Common myeloid progenitor, CD34-positive (primary cell): ENCODE measurements around the gene PCGF1.

Source experiments
- CTCF ChIA-PET: fragments of 350-600 bp; sonication (Branson Sonifier 250); formaldehyde crosslinking; loops from one replicate; lab custom pipeline; 2021; ENCODE audit warnings: antibody characterized with exemption; lab: Charles Lee
- POLR2A ChIA-PET: fragments of 350-600 bp; sonication (Branson Sonifier 250); formaldehyde crosslinking; loops from one replicate; lab custom pipeline; 2021; ENCODE audit warnings: antibody characterized with exemption; lab: Charles Lee
- DNase-seq, 3 donors: peaks; one replicate each; pipeline versions ENCODE4 v3.0.0 to v3.0.0-alpha.2; 2013
- H3K27ac ChIP-seq, 2 experiments: 1 replicate in 1 of 2; 2 replicates in 1 of 2; pipeline ENCODE4 v1.7.0; 2013; ENCODE audit warnings: inconsistent platforms in 2 of 2, low read length in 2 of 2, mild to moderate bottlenecking in 2 of 2, low read depth in 1 of 2, moderate library complexity in 1 of 2; ENCODE audit not compliant: severe bottlenecking in 2 of 2, insufficient read depth in 1 of 2, poor library complexity in 1 of 2
- H3K27me3 ChIP-seq, 5 experiments: replicated peaks in 2 of 5; 1 replicate in 3 of 5; 2 replicates in 2 of 5; pipeline versions ENCODE4 v1.6.1 to v1.7.0; 2013; ENCODE audit warnings: low read length in 4 of 5, mild to moderate bottlenecking in 2 of 5, moderate library complexity in 2 of 5, inconsistent platforms in 1 of 5; ENCODE audit not compliant: insufficient read depth in 5 of 5, control insufficient read depth in 4 of 5
- H3K36me3 ChIP-seq, 4 experiments: 1 replicate in 2 of 4; 2 replicates in 2 of 4; pipeline versions ENCODE4 v1.6.1 to v1.7.0; 2013; ENCODE audit warnings: low read length in 3 of 4, control low read depth in 1 of 4, mild to moderate bottlenecking in 1 of 4; ENCODE audit not compliant: control insufficient read depth in 4 of 4, insufficient read depth in 4 of 4
- H3K4me1 ChIP-seq, 4 experiments: 1 replicate in 3 of 4; 2 replicates in 1 of 4; pipeline versions ENCODE4 v1.6.1 to v1.7.1; 2013; ENCODE audit warnings: low read length in 3 of 4, mild to moderate bottlenecking in 3 of 4, control low read depth in 1 of 4, inconsistent platforms in 1 of 4, moderate library complexity in 1 of 4; ENCODE audit not compliant: control insufficient read depth in 4 of 4, insufficient read depth in 4 of 4; ENCODE audit errors: control extremely low read depth in 1 of 4
- H3K4me3 ChIP-seq, 7 experiments: 1 replicate in 4 of 7; 2 replicates in 3 of 7; pipeline versions ENCODE4 v1.5.1 to v1.7.0; 2013; ENCODE audit warnings: mild to moderate bottlenecking in 7 of 7, low read length in 6 of 7, moderate library complexity in 6 of 7, inconsistent platforms in 2 of 7, low read depth in 2 of 7, control low read depth in 1 of 7; ENCODE audit not compliant: insufficient read depth in 4 of 7, control insufficient read depth in 1 of 7; ENCODE audit errors: extremely low read depth in 1 of 7
- H3K9me3 ChIP-seq, 5 experiments: 1 replicate in 4 of 5; 2 replicates in 1 of 5; pipeline versions ENCODE4 v1.6.1 to v1.7.1; 2013; ENCODE audit warnings: low read length in 4 of 5, mild to moderate bottlenecking in 2 of 5, inconsistent platforms in 1 of 5, low read depth in 1 of 5, moderate library complexity in 1 of 5; ENCODE audit not compliant: control insufficient read depth in 4 of 5, insufficient read depth in 2 of 5; ENCODE audit errors: control extremely low read depth in 1 of 5
- WGBS: methylation state at CpG from one replicate; pipeline ENCODE4 v1.1.5; 2013; ENCODE audit not compliant: insufficient coverage; 5-methylcytosine and 5-hydroxymethylcytosine counted together

Gene PCGF1

DNA sequence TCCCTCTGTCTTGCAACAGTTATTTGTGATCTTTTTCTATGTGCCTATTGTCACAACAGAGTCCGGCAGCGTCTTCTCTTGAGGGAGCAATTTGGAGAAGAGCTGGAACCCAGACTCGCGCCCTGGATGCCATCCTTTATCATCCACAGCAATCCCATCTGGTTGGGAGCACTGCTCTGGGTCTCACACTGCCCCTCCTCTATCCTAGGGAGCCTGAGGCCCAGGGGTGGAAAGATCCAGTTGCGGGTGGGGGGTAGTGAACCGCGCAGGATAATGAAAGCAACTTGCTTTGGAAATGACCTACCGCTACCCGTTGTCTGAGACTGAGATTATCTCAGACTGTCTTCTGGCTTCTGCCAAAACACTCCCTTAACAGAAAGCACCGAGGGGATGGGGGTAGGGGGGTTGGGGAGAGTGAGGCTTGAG, 48.5 kb downstream of the PCGF1 start:
- ChIA-PET POLR2A (interaction anchor here (0.5 to 3.1 kb wide), 6 partner anchors 13 to 764 kb away, joined by 3 to 16 read pairs (median 6); partner anchors contain the start of genes AUP1, CCDC142, HTRA2 and LOXL3), CTCF (interaction anchor here (0.8 to 8.2 kb wide), 10 partner anchors 9 to 129 kb away, joined by 3 to 59 read pairs (median 4); partner anchors contain the start of genes CCDC142, HTRA2, MRPL53 and TTC31)
- Histone ChIP-seq H3K9me3 (no peaks in the 10 kb centered on the region), H3K4me1 (peaks cover 6 to 48% (median 33%) of the 10 kb centered on the region in 4 experiments), H3K36me3 (peaks cover 4 to 30% (median 19%) of the 10 kb centered on the region in 4 experiments), H3K27me3 (no peaks in the 10 kb centered on the region), H3K4me3 (peak overlapping the region; percentile 38 to 98 (median 84)), H3K27ac (peak overlapping the region; percentile 80)
- DNase-seq: peak in 2 of 3 donors; percentile 32 to 40
- WGBS: 0% methylated on average over 2 of the region's 10 CpGs

DNA sequence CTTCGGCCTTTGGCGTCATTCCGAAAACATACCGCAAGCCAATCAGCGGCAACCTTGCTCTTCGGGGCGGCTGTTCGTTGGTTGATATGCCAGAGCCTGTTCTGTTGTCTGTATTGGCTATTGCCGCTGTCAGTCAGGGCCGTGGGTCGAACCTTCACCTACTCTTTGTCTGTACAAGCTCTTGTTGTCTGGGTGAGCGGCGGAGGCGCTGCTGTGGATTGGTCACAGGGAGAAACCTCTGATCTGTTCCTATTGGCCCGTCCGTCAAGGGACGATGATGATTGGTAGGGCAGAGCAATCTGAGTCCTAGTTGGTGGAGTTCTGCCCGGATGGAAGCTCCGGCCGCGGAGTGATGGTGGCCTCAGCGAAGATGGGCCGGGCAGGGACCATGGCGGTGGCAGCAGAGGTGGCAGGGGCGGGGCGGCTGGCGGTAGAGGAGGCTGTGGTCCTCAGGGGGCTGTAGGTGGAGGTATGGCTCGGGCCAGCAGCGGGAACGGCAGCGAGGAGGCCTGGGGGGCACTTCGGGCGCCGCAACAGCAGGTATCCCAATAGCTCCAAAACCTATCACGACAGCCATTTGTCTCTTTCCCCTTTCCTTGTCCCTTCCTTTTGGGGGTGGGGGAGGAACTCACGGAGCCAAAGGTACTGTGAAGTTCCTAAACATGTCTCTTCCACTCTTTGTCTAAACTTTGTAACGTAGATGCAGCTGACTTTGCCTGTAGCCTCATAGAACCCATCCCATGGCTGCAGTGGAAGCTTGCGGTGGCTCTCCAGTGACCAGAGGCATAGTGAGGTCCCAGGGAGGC, 49.2 kb downstream of the PCGF1 start, which contains the start of gene WBP1:
Gene WBP1 (plus strand): TSS at position 307 of the 806 bp plus-strand sequence. CDS start 165 bp downstream, at position 472.
- peaks cover 4 to 30% (median 19%) of the 10 kb centered on the region in 4 experiments for H3K36me3 ChIP-seq
- no peaks in the 10 kb centered on the region for H3K27me3 ChIP-seq
- peak within 1 kb of the TSS; percentile 88 to 94 for H3K27ac ChIP-seq
- peaks cover 6 to 48% (median 33%) of the 10 kb centered on the region in 4 experiments for H3K4me1 ChIP-seq
- ChIA-PET POLR2A (interaction anchor here (0.5 to 3.1 kb wide), 11 partner anchors 14 to 763 kb away, joined by 3 to 16 read pairs (median 5); partner anchors contain the start of genes AUP1, C2orf81, CCDC142 and HTRA2), CTCF (interaction anchor here (0.5 to 8.2 kb wide), 12 partner anchors 9 to 130 kb away, joined by 3 to 59 read pairs (median 4); partner anchors contain the start of genes CCDC142, HTRA2, MRPL53 and TTC31)
- peak; percentile 100 for DNase-seq
- H3K9me3 ChIP-seq: no peaks in the 10 kb centered on the region
- WGBS: under 1% methylated on average over 14 of the region's 38 CpGs
- H3K4me3 ChIP-seq: peak within 1 kb of the TSS; percentile 49 to 98 (median 84)

DNA sequence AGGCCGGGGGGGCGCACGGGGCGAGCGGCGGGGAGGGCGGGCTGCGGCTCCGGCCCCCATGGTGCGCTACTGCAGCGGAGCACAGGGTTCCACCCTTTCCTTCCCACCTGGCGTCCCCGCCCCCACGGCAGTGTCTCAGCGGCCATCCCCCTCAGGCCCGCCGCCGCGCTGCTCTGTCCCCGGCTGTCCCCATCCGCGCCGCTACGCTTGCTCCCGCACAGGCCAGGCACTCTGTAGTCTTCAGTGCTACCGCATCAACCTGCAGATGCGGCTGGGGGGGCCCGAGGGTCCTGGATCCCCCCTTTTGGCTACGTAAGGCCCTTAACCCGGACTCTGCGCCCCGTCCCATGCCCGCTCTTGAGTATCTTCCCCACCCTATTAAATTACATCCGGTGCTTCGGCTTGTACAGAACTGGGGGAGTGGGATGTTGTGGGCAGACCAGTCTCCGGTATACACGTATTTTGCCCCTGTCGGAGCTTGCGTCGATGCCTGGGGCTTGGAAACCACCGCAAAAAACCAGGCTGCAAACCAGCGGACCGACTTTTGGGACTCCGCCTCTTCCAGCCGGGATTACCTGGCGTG, 49.9 kb downstream of the PCGF1 start:
- peaks cover 6 to 51% (median 36%) of the 10 kb centered on the region in 4 experiments for H3K4me1 ChIP-seq
- CTCF ChIA-PET: interaction anchor here (0.7 to 8.2 kb wide), 14 partner anchors 10 to 131 kb away, joined by 3 to 59 read pairs (median 6); partner anchors contain the start of genes CCDC142, HTRA2, MRPL53 and RTKN
- POLR2A ChIA-PET: interaction anchor here (0.7 to 3.1 kb wide), 8 partner anchors 15 to 309 kb away, joined by 3 to 16 read pairs (median 6); partner anchors contain the start of genes AUP1, C2orf81, CCDC142 and HTRA2
- H3K27ac ChIP-seq: peak overlapping the region; percentile 88 to 94
- H3K4me3 ChIP-seq: peak overlapping the region; percentile 49 to 98 (median 84)
- peaks cover 0 to 23% (median 12%) of the 10 kb centered on the region in 4 experiments for H3K36me3 ChIP-seq
- DNase-seq: peak in 1 of 3 donors; percentile 76
- H3K27me3 ChIP-seq: no peaks in the 10 kb centered on the region
- H3K9me3 ChIP-seq: no peaks in the 10 kb centered on the region
- 0% methylated on average over 27 of the region's 46 CpGs for WGBS

DNA sequence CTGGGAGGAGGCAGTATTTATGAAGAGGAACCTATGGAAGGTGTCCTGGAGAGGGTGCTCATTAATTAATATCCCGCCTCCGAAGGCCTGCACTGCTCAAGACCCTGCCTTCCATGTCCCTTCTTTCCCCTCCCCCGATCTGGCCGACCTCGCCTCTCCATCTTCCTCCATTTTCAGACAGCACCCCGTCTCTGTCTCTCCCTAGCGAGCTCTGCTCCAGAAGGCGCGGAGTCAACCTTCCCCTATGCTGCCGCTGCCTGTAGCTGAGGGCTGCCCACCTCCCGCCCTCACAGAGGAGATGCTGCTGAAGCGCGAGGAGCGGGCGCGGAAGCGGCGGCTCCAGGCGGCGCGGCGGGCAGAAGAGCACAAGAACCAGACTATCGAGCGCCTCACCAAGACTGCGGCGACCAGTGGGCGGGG, 50.4 kb downstream of the PCGF1 start:
- under 1% methylated on average over 24 of the region's 27 CpGs for WGBS
- ChIA-PET CTCF (interaction anchor here (1.0 to 8.2 kb wide), 12 partner anchors 16 to 131 kb away, joined by 3 to 59 read pairs (median 6); partner anchors contain the start of genes CCDC142, HTRA2, MRPL53 and RTKN), POLR2A (interaction anchor here (0.9 to 3.1 kb wide), 6 partner anchors 15 to 53 kb away, joined by 3 to 16 read pairs (median 8); partner anchors contain the start of genes C2orf81, CCDC142, MRPL53 and RTKN)
- no peak for DNase-seq
- Histone ChIP-seq H3K27me3 (no peaks in the 10 kb centered on the region), H3K36me3 (peaks cover 0 to 18% (median 8%) of the 10 kb centered on the region in 4 experiments), H3K4me3 (peak overlapping the region; percentile 49 to 98 (median 77)), H3K4me1 (peaks cover 6 to 56% (median 41%) of the 10 kb centered on the region in 4 experiments), H3K27ac (peak overlapping the region in 1 of 2 experiments; percentile 94), H3K9me3 (no peaks in the 10 kb centered on the region)
